GM23338 (cell line): Measurements from ENCODE around the gene PARD6A.
A peak's percentile ranks its signal among the peaks of the same experiment; 100 is the strongest.

Experiments used
- EZH2 ChIP-seq: fragments of 200-600 bp; sonication (generic); IDR thresholded peaks from one replicate; pipeline ENCODE4 v1.8.0; 2017; ENCODE audit warnings: antibody characterized with exemption, mild to moderate bottlenecking, low read depth; ENCODE audit not compliant: unreplicated experiment
- REST ChIP-seq: IDR thresholded peaks from one replicate; pipeline ENCODE4 v1.6.1; 2018; ENCODE audit warnings: antibody characterized with exemption; ENCODE audit not compliant: unreplicated experiment
- TF ChIP-seq, protein P1 (sequence below), 2 experiments: fragments of 200-600 bp in 1 of 2; sonication (generic) in 1 of 2; conservative IDR thresholded peaks; 2 replicates each; pipeline versions ENCODE4 v1.5.1 to v1.6.1; 2016 to 2017; ENCODE audit warnings: antibody characterized with exemption in 2 of 2, low read depth in 2 of 2, mild to moderate bottlenecking in 2 of 2, moderate library complexity in 1 of 2

DNA sequence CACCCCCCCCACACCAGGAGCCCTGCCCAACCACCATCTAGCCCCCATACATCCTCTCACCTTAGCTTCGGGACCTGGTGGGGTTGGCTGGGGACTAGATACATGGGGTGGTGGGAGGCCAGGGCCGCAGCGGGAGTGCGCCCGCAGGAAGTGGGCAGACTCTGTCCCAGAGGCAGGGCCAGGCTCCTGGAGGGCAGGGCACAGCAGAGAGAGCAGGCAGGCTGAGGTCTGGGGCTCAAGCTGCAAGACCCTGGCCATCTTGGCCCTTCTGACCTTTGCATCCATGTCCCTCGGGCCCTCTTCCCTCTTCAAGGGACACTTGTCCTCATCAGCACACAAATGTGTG, 3.1 kb downstream of the PARD6A start:
- TF ChIP-seq, protein P1, sequence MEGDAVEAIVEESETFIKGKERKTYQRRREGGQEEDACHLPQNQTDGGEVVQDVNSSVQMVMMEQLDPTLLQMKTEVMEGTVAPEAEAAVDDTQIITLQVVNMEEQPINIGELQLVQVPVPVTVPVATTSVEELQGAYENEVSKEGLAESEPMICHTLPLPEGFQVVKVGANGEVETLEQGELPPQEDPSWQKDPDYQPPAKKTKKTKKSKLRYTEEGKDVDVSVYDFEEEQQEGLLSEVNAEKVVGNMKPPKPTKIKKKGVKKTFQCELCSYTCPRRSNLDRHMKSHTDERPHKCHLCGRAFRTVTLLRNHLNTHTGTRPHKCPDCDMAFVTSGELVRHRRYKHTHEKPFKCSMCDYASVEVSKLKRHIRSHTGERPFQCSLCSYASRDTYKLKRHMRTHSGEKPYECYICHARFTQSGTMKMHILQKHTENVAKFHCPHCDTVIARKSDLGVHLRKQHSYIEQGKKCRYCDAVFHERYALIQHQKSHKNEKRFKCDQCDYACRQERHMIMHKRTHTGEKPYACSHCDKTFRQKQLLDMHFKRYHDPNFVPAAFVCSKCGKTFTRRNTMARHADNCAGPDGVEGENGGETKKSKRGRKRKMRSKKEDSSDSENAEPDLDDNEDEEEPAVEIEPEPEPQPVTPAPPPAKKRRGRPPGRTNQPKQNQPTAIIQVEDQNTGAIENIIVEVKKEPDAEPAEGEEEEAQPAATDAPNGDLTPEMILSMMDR (conservative IDR thresholded peaks at IDR 0.05; ENCODE audit: low read depth in 2 of 2), result peak in 1 of 2 experiments; percentile 8; a peak in 2 of 4 replicates
- TF ChIP-seq REST (no peak), EZH2 (no peak)
